Mesendoderm (in vitro differentiated cells): ENCODE results near the gene INSRR.

Experiments used
- DNase-seq: peaks from one replicate; pipeline ENCODE4 v3.0.0; 2013
- H2AK5ac ChIP-seq: 2 replicates; pipeline ENCODE4 v1.6.1; 2013; ENCODE audit warnings: low read length, inconsistent platforms
- H2BK120ac ChIP-seq: 2 replicates; pipeline ENCODE4 v1.6.1; 2013; ENCODE audit warnings: low read depth, mild to moderate bottlenecking, low read length, moderate library complexity, mixed read lengths
- H2BK15ac ChIP-seq: replicated peaks from 2 replicates; pipeline ENCODE4 v1.6.1; 2013; ENCODE audit warnings: low read depth, mild to moderate bottlenecking, moderate library complexity
- H2BK5ac ChIP-seq: 2 replicates; pipeline ENCODE4 v1.6.1; 2013; ENCODE audit warnings: low read length, inconsistent platforms
- H3K18ac ChIP-seq: 2 replicates; pipeline ENCODE4 v1.6.1; 2013; ENCODE audit warnings: mild to moderate bottlenecking, low read length, mixed read lengths
- H3K23ac ChIP-seq: one replicate; pipeline ENCODE4 v1.6.1; 2013; ENCODE audit warnings: low read length
- H3K27ac ChIP-seq: 2 replicates; pipeline ENCODE4 v1.5.1; 2013; ENCODE audit warnings: low read depth, mild to moderate bottlenecking, inconsistent platforms, low read length, moderate library complexity
- H3K27me3 ChIP-seq: 2 replicates; pipeline ENCODE4 v1.6.1; 2013; ENCODE audit warnings: low read length, control low read depth, mild to moderate bottlenecking, inconsistent platforms; ENCODE audit not compliant: insufficient read depth, poor library complexity
- H3K36me3 ChIP-seq: 2 replicates; pipeline ENCODE4 v1.6.1; 2013; ENCODE audit warnings: low read length, inconsistent platforms; ENCODE audit not compliant: control insufficient read depth, insufficient read depth
- H3K4ac ChIP-seq: one replicate; pipeline ENCODE4 v1.6.1; 2013; ENCODE audit warnings: low read depth, mild to moderate bottlenecking, low read length, moderate library complexity
- H3K4me1 ChIP-seq: 2 replicates; pipeline ENCODE4 v1.6.1; 2013; ENCODE audit warnings: low read depth, low read length, inconsistent platforms; ENCODE audit not compliant: control insufficient read depth
- H3K4me2 ChIP-seq: 2 replicates; pipeline ENCODE4 v1.6.1; 2013; ENCODE audit warnings: low read length
- H3K4me3 ChIP-seq: 2 replicates; pipeline ENCODE4 v1.5.1; 2013; ENCODE audit warnings: mild to moderate bottlenecking, low read length
- H3K56ac ChIP-seq: one replicate; pipeline ENCODE4 v1.6.1; 2013; ENCODE audit warnings: low read length
- H3K79me1 ChIP-seq: 2 replicates; pipeline ENCODE4 v1.6.1; 2013; ENCODE audit warnings: low read length, inconsistent platforms
- H3K79me2 ChIP-seq: 2 replicates; pipeline ENCODE4 v1.6.1; 2013; ENCODE audit warnings: mild to moderate bottlenecking, low read length; ENCODE audit not compliant: control insufficient read depth, insufficient read depth
- H3K9ac ChIP-seq: 2 replicates; pipeline ENCODE4 v1.6.1; 2013; ENCODE audit warnings: low read length, inconsistent platforms
- H4K5ac ChIP-seq: one replicate; pipeline ENCODE4 v1.6.1; 2013; ENCODE audit warnings: low read length
- H4K8ac ChIP-seq: one replicate; pipeline ENCODE4 v1.6.1; 2013; ENCODE audit warnings: low read depth, mild to moderate bottlenecking, control low read depth, low read length, moderate library complexity
- WGBS: extraction: QIAGEN DNeasy Blood & Tissue Kit; methylation state at CpG from one replicate; pipeline ENCODE4 v1.1.7; 2013; ENCODE audit warnings: low lambda C conversion rate, missing lambda C conversion rate; ENCODE audit not compliant: insufficient coverage; ENCODE audit errors: extremely low coverage; 5-methylcytosine and 5-hydroxymethylcytosine counted together

INSRR gene

DNA sequence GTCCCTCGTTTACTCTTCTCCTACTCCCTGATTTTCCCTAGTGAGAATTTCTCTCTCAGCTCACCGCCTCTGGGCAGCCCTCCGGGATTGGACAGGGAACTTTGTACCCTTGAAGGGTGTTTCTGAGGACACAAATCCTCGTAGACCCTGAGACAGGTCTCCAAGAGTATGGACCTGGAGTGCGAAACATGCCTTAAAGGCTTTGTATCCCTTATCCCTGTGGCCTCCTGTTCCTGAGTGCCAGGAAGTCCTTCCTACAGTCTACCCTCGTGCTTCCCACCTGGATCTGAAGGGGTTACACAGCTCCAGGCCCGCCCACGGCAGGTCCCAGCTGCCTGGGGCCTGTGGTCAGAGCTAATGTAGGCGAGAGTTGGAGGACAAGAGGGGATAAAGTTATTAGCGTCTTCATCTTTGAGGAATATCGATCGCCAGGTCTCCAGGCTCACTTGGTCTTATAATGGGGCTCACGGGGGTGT is 27.0 kb upstream of the INSRR start:
- Histone ChIP-seq H3K4me3 (no peak overlapping the region), H3K79me1 (no peaks in the 10 kb centered on the region), H3K23ac (no peak overlapping the region), H2BK120ac (no peak overlapping the region), H3K4me2 (no peak overlapping the region), H2BK15ac (no peak overlapping the region), H4K8ac (no peak overlapping the region), H4K5ac (no peak overlapping the region), H3K4me1 (peaks cover 2% of the 10 kb centered on the region), H2BK5ac (no peak overlapping the region), H2AK5ac (no peak overlapping the region), H3K56ac (no peak overlapping the region), H3K9ac (no peak overlapping the region), H3K27ac (no peak overlapping the region), H3K4ac (no peak overlapping the region), H3K36me3 (no peaks in the 10 kb centered on the region), H3K18ac (no peak overlapping the region), H3K79me2 (no peaks in the 10 kb centered on the region), H3K27me3 (no peaks in the 10 kb centered on the region)
- no peak for DNase-seq
- no CpG with 5 or more reads among the region's 13 CpGs for WGBS

DNA sequence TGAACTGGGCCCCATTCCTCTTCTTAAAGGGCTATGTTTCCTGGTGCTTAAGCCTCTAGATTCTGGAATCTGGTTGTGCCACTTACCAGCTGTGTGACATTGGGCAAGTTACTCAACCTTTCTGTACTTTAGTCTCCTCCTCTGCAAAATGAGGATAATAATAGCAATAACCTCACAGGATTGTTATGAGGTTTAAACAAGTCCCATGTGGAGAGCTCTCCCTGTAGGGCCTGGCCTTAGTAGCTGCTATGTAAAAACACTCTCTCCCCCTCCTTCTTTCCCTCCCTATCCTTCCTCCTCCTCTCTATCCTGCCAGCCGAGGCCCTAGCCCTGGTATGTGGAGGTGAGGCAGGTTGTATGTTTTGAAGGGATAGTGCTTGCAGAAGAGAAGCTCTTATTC is 26.4 kb upstream of the INSRR start:
- Histone ChIP-seq H3K27ac (no peak overlapping the region), H4K8ac (no peak overlapping the region), H3K79me1 (no peaks in the 10 kb centered on the region), H3K9ac (no peak overlapping the region), H3K4me2 (no peak overlapping the region), H2BK120ac (no peak overlapping the region), H3K4ac (no peak overlapping the region), H4K5ac (no peak overlapping the region), H3K27me3 (no peaks in the 10 kb centered on the region), H3K18ac (no peak overlapping the region), H3K4me3 (no peak overlapping the region), H2AK5ac (no peak overlapping the region), H3K79me2 (no peaks in the 10 kb centered on the region), H2BK5ac (no peak overlapping the region), H3K56ac (no peak overlapping the region), H3K36me3 (no peaks in the 10 kb centered on the region), H3K4me1 (peaks cover 2% of the 10 kb centered on the region), H3K23ac (no peak overlapping the region), H2BK15ac (no peak overlapping the region)
- DNase-seq: no peak
- WGBS: no CpG with 5 or more reads among the region's 1 CpG

DNA sequence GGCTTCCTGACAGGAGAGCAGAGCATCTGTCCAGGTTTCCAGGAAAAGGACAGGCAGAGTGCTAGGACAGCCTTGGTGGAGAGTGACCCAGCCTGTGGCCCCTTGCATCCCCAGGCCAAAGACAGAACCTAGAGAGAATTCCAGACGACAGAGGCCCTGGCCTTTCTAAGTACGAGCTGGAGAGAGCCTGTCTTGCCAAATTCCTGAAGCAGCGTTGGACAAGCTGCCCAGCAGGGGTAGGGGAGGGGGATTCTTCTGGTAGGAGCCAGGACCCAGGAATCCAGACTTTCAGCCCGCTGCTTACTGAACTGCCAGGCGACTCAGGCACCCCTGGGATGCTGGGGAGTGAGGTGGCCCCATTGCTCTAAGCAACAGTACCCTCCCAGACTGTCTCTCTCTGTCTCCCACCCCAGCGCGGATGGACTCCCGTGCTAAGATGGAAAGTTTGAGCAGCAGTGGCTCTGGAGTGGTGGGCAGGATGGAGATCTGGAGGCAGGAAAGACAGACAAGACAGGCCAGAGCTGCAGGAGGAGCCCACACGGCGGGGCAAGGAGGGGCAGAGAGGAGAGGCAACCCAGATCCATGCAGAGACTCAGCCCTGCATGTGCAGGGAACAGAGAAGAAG is 25.8 kb upstream of the INSRR start:
- DNase-seq: no peak
- Histone ChIP-seq H2AK5ac (no peak overlapping the region), H3K4me2 (no peak overlapping the region), H3K4ac (no peak overlapping the region), H3K56ac (no peak overlapping the region), H3K27me3 (no peaks in the 10 kb centered on the region), H4K5ac (no peak overlapping the region), H3K18ac (no peak overlapping the region), H3K79me1 (no peaks in the 10 kb centered on the region), H3K4me1 (peaks cover 2% of the 10 kb centered on the region), H3K9ac (no peak overlapping the region), H3K4me3 (no peak overlapping the region), H4K8ac (no peak overlapping the region), H2BK5ac (no peak overlapping the region), H2BK15ac (no peak overlapping the region), H2BK120ac (no peak overlapping the region), H3K27ac (no peak overlapping the region), H3K23ac (no peak overlapping the region), H3K36me3 (no peaks in the 10 kb centered on the region), H3K79me2 (no peaks in the 10 kb centered on the region)
- no CpG with 5 or more reads among the region's 10 CpGs for WGBS

DNA sequence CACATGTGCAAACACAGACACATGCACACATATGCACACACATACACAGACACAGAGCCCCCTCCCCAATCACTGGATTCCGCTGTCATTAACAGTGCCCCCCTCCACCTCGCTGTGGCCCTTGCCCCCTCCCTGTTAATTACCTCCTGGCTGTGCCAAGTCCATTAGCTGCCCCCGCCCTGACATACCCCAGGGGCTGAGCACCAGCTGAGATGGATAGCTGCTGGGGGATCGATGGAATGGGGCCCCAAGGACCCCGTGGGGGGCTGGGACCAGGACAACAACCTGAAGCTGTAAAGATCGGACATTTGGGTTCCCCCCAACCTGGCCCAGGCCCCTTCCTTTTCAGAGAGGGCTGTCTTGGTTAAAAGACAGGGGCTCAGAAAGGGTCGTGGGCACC is 25.0 kb upstream of the INSRR start:
- no peak overlapping the region for H2AK5ac ChIP-seq
- H3K56ac ChIP-seq: no peak overlapping the region
- H3K27ac ChIP-seq: no peak overlapping the region
- H3K4ac ChIP-seq: no peak overlapping the region
- no peaks in the 10 kb centered on the region for H3K36me3 ChIP-seq
- H2BK5ac ChIP-seq: no peak overlapping the region
- no peak overlapping the region for H4K5ac ChIP-seq
- H3K79me1 ChIP-seq: no peaks in the 10 kb centered on the region
- no peak overlapping the region for H2BK120ac ChIP-seq
- no peak overlapping the region for H3K23ac ChIP-seq
- no peak overlapping the region for H3K4me2 ChIP-seq
- H3K79me2 ChIP-seq: no peaks in the 10 kb centered on the region
- peaks cover 2% of the 10 kb centered on the region for H3K4me1 ChIP-seq
- H4K8ac ChIP-seq: no peak overlapping the region
- H3K27me3 ChIP-seq: no peaks in the 10 kb centered on the region
- no peak overlapping the region for H3K9ac ChIP-seq
- H3K18ac ChIP-seq: no peak overlapping the region
- no peak for DNase-seq
- no peak overlapping the region for H2BK15ac ChIP-seq
- WGBS: no CpG with 5 or more reads among the region's 7 CpGs
- H3K4me3 ChIP-seq: no peak overlapping the region

DNA sequence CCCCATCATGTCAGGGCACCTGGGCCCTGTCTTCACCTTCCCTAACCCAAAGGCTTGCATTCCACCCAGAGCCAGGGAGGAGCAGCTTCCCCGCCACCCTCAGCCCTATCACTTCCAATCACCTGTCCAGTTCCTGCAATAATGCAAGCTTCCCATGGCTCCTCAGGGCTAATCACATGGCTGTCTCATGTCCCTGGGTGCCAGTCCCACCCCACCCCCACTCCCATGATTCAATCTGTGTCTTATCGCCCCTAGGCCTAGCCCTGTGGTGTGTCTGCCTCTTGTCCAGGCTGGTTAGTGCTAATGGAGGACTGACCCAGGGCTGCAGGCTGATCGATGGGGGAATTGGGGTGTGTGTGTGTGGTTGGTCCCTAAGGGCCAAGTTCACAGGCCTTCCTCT is 23.6 kb upstream of the INSRR start:
- Histone ChIP-seq H3K23ac (no peak overlapping the region), H3K79me1 (no peaks in the 10 kb centered on the region), H3K4me2 (no peak overlapping the region), H3K4me1 (peaks cover 2% of the 10 kb centered on the region), H2BK15ac (no peak overlapping the region), H3K4ac (no peak overlapping the region), H2BK120ac (no peak overlapping the region), H3K79me2 (no peaks in the 10 kb centered on the region), H3K56ac (no peak overlapping the region), H3K18ac (no peak overlapping the region), H4K8ac (no peak overlapping the region), H3K4me3 (no peak overlapping the region), H3K36me3 (no peaks in the 10 kb centered on the region), H2BK5ac (no peak overlapping the region), H3K27ac (no peak overlapping the region), H3K27me3 (no peaks in the 10 kb centered on the region), H2AK5ac (peak overlapping the region; percentile 29), H3K9ac (no peak overlapping the region), H4K5ac (no peak overlapping the region)
- no peak for DNase-seq
- no CpG with 5 or more reads among the region's 3 CpGs for WGBS

DNA sequence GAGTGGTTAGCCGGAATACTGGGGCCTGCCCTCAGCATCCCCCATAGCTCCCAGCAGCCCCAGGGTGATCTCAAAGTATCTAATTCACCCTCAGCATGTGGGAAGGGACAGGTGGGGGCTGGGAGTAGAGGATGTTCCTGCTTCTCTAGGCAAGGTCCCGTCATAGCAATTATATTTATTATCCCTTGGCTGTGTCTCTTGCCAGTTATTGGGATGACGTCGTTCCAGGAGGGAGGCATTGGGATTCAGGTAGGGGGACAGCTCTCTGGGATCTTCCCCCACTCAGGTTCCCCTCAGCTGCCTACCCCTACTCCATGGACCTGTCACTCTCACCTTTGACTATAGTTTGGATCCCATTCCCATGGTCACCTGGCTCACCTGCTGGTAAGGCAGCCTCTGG is 22.7 kb upstream of the INSRR start:
- WGBS: no CpG with 5 or more reads among the region's 4 CpGs
- H2BK5ac ChIP-seq: no peak overlapping the region
- H3K18ac ChIP-seq: no peak overlapping the region
- H2BK120ac ChIP-seq: no peak overlapping the region
- H3K4me1 ChIP-seq: peaks cover 2% of the 10 kb centered on the region
- no peak overlapping the region for H3K9ac ChIP-seq
- H2BK15ac ChIP-seq: no peak overlapping the region
- no peak overlapping the region for H3K23ac ChIP-seq
- no peaks in the 10 kb centered on the region for H3K79me2 ChIP-seq
- H3K4ac ChIP-seq: no peak overlapping the region
- no peak overlapping the region for H4K8ac ChIP-seq
- no peaks in the 10 kb centered on the region for H3K36me3 ChIP-seq
- no peak overlapping the region for H3K27ac ChIP-seq
- no peak overlapping the region for H3K4me3 ChIP-seq
- no peak overlapping the region for H3K56ac ChIP-seq
- H4K5ac ChIP-seq: no peak overlapping the region
- H3K27me3 ChIP-seq: no peaks in the 10 kb centered on the region
- H3K4me2 ChIP-seq: no peak overlapping the region
- DNase-seq: no peak
- no peaks in the 10 kb centered on the region for H3K79me1 ChIP-seq
- H2AK5ac ChIP-seq: no peak overlapping the region
